ENCODE data around the gene MAP2. TPM values are rescaled to one million over a fixed set of nuclear protein-coding genes. Genes with fewer than 3 reads are reported as not detected.

Gene MAP2
- total and polyA plus RNA-seq, 2 of the 13 experiments (the other 11 are each of a cell fraction or from before 2014, with no cell fraction given) = 0.08 TPM; not detected in 1

GRCh38 chr2:209584472-209584871 is 160.6 kb downstream of the MAP2 start (continued):
- no peak for TF ChIP-seq THAP9 (CRISPR knock-in tag; IDR thresholded peaks at IDR 0.05; ENCODE audit: borderline replicate concordance)

GRCh38 chr2:209584915-209585314 is 161.1 kb downstream of the MAP2 start:
- H3K36me3 ChIP-seq (replicated peaks in 1 of 2; ENCODE audit: control insufficient read depth in 1 of 2, insufficient read depth in 2 of 2, low read length in 2 of 2) = no peaks in the 10 kb centered on the region
- H3K9ac ChIP-seq (ENCODE audit: insufficient read depth, low read depth, low read length) = no peak overlapping the region
- H3K4me3 ChIP-seq (replicated peaks in 1 of 3; ENCODE audit: insufficient read depth in 1 of 3, low read depth in 2 of 3, low read length in 3 of 3) = no peak overlapping the region
- in situ Hi-C loops (cut with HindIII; ENCODE audit: extremely low pct_ligation_motif_present, low pct_unique_long_range_greater_than_20kb) = no loop called here
- BruUV-seq (replicated peaks) = no TSS peak
- under 1% methylated on average over 5 of the region's 5 CpGs for WGBS (ENCODE audit: low lambda C conversion rate)
- no peaks in the 10 kb centered on the region for H3K9me3 ChIP-seq (ENCODE audit: low read length)
- ChIA-PET POLR2A (no interaction called here), CTCF (ENCODE audit: low intra/inter-chr PET ratio, low total read pairs) (no interaction called here)
- H3K27me3 ChIP-seq (ENCODE audit: control insufficient read depth in 1 of 2, insufficient read depth in 2 of 2, low read length in 2 of 2) = no peaks in the 10 kb centered on the region
- H3K27ac ChIP-seq (ENCODE audit: extremely low read length, insufficient read depth, low read length) = no peak overlapping the region
- TF ChIP-seq TCF7 (IDR thresholded peaks at IDR 0.05; ENCODE audit: low read depth) = no peak
- no peak for TF ChIP-seq HNF1A (IDR thresholded peaks at IDR 0.05; ENCODE audit: low read depth)
- no peak for TF ChIP-seq HNF1A (CRISPR knock-in tag; IDR thresholded peaks at IDR 0.05; ENCODE audit: borderline replicate concordance)
- no peak for TF ChIP-seq TP53 (CRISPR knock-in tag; conservative IDR thresholded peaks at IDR 0.05)
- intact Hi-C loops (cut with micrococcal nuclease; ENCODE audit: unreplicated experiment) = loop anchor here (10.0 kb wide), 1 partner anchor 380 kb away; no protein-coding TSS in a partner anchor
- H3K4me2 ChIP-seq (ENCODE audit: low read depth, low read length) = no peak overlapping the region
- no peaks in the 10 kb centered on the region for H3K4me1 ChIP-seq (ENCODE audit: insufficient read depth, low read length)
- no peak for ATAC-seq
- H2AFZ ChIP-seq (ENCODE audit: low read length) = no peak overlapping the region
- DNase-seq (ENCODE audit: low spot score) = no peak
- H4K20me1 ChIP-seq (ENCODE audit: insufficient read depth, low read length) = no peaks in the 10 kb centered on the region
- FAIRE-seq = no peak
- H3K79me2 ChIP-seq (ENCODE audit: insufficient read depth, low read length) = no peaks in the 10 kb centered on the region

Measured in HepG2 (cell line).